Esophagus squamous epithelium (tissue), 4 donors: ENCODE data around the gene RASGRF2.

ENCODE experiments used
- POLR2A ChIP-seq, 4 donors: fragments of 450-650 bp; IDR thresholded peaks; one replicate each; pipeline ENCODE4 v1.6.1; 2017; ENCODE audit warnings: antibody characterized with exemption in 4 of 4, mild to moderate bottlenecking in 4 of 4, moderate library complexity in 3 of 4
- TF ChIP-seq, protein P1 (sequence below), 6 experiments: fragments of 450-650 bp in 4 of 6; fragments of 200-600 bp in 2 of 6; sonication (generic) in 2 of 6; IDR thresholded peaks; one replicate each; pipeline ENCODE4 v1.5.1; 2016 to 2019; ENCODE audit warnings: antibody characterized with exemption in 6 of 6, mild to moderate bottlenecking in 4 of 6, moderate library complexity in 4 of 6

DNA sequence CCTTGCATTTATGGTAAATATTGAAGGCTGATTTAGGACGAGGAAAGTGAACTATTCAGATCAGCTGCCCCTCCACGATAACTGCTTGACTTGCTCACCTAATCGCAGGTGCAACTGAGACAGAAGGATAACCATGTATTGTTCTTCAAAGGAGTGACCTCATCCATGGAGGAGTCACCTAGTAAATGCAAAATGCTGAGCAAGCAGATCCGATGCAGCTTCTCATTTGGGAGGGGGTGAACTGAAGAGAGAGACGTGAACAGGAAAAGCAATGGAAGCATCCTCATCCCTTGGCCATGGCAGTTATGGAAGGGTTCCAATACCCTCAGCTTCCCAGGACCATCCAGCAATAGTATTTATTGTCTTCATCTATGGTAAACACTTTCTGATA is 47.5 kb downstream of the RASGRF2 start:
- TF ChIP-seq, protein P1, sequence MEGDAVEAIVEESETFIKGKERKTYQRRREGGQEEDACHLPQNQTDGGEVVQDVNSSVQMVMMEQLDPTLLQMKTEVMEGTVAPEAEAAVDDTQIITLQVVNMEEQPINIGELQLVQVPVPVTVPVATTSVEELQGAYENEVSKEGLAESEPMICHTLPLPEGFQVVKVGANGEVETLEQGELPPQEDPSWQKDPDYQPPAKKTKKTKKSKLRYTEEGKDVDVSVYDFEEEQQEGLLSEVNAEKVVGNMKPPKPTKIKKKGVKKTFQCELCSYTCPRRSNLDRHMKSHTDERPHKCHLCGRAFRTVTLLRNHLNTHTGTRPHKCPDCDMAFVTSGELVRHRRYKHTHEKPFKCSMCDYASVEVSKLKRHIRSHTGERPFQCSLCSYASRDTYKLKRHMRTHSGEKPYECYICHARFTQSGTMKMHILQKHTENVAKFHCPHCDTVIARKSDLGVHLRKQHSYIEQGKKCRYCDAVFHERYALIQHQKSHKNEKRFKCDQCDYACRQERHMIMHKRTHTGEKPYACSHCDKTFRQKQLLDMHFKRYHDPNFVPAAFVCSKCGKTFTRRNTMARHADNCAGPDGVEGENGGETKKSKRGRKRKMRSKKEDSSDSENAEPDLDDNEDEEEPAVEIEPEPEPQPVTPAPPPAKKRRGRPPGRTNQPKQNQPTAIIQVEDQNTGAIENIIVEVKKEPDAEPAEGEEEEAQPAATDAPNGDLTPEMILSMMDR (IDR thresholded peaks at IDR 0.05) = no peak
- TF ChIP-seq POLR2A (IDR thresholded peaks at IDR 0.05) = no peak
